Measurements from ENCODE around the gene CDC42EP4. TPM values are rescaled to one million over a fixed set of nuclear protein-coding genes. Genes with fewer than 3 reads are reported as not detected.

Gene CDC42EP4
- total RNA-seq, 1 experiment from 2014 or later = 11.0 TPM

DNA sequence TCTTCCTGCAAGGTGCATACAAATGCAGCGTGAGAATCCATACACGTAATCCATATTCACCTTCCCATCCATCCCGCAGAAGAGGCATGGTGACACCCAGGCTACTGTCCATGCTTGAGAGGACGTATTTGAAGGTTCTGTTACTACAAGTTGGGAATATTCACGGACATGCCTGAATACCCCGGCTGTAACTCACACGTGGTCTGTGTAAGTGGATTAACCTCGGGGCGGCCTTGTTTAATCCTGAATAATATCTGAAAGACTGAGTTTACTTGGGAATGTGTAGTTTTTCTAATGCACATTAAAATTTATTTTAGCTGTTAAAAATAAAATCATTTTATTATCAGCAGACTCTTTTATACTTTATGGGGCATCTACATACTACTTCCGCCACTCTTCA is 63.3 kb downstream of the CDC42EP4 start:
- no peaks in the 10 kb centered on the region for H3K4me1 Mint-ChIP-seq (ENCODE audit: insufficient read depth, unreplicated experiment)
- BruUV-seq (replicated peaks) = no TSS peak
- H3K27me3 Mint-ChIP-seq (ENCODE audit: insufficient read depth, unreplicated experiment) = no peaks in the 10 kb centered on the region
- no peak overlapping the region for H3K4me3 Mint-ChIP-seq (ENCODE audit: unreplicated experiment)
- no peak overlapping the region for H3K27ac Mint-ChIP-seq (ENCODE audit: low read depth, unreplicated experiment)
- POLR2A ChIA-PET = interaction anchor here (1.5 to 3.3 kb wide), 2 partner anchors 16 to 52 kb away, joined by 3 to 18 read pairs; a partner anchor contains a TSS
- H3K9me3 Mint-ChIP-seq (ENCODE audit: unreplicated experiment) = no peaks in the 10 kb centered on the region
- DNase-seq (ENCODE audit: unreplicated experiment) = no peak
- intact Hi-C loops (cut with micrococcal nuclease) = no loop called here
- TF ChIP-seq, protein P1, sequence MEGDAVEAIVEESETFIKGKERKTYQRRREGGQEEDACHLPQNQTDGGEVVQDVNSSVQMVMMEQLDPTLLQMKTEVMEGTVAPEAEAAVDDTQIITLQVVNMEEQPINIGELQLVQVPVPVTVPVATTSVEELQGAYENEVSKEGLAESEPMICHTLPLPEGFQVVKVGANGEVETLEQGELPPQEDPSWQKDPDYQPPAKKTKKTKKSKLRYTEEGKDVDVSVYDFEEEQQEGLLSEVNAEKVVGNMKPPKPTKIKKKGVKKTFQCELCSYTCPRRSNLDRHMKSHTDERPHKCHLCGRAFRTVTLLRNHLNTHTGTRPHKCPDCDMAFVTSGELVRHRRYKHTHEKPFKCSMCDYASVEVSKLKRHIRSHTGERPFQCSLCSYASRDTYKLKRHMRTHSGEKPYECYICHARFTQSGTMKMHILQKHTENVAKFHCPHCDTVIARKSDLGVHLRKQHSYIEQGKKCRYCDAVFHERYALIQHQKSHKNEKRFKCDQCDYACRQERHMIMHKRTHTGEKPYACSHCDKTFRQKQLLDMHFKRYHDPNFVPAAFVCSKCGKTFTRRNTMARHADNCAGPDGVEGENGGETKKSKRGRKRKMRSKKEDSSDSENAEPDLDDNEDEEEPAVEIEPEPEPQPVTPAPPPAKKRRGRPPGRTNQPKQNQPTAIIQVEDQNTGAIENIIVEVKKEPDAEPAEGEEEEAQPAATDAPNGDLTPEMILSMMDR (IDR thresholded peaks at IDR 0.05; ENCODE audit: unreplicated experiment) = no peak
- CTCF ChIA-PET = interaction anchor here (0.7 to 14.6 kb wide), 5 partner anchors 52 to 687 kb away, joined by 4 to 301 read pairs (median 4); no protein-coding TSS in a partner anchor
- H3K36me3 Mint-ChIP-seq (ENCODE audit: insufficient read depth, unreplicated experiment) = peaks cover 28% of the 10 kb centered on the region

DNA sequence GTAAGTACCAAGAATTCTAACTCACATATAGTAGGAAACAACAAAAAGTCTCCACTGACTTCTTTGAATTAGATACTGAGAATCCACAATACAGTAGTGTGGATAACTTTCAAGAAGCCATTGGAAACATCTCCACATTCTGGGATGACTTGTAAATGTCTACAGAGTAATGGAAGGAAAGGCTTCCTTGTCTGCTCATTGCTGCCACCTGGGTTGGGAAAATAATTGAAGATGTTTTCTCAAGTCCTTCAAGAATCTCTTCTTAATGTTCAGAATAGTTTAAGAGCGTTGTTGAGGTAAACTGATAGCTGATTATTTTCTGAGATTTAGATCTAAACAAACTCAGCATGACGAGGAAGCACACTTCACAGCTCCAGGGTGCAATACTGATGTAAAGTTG is 64.1 kb downstream of the CDC42EP4 start:
- H3K36me3 Mint-ChIP-seq (ENCODE audit: insufficient read depth, unreplicated experiment) = peaks cover 36% of the 10 kb centered on the region
- TF ChIP-seq, protein P1 (IDR thresholded peaks at IDR 0.05; ENCODE audit: unreplicated experiment) = no peak
- H3K4me3 Mint-ChIP-seq (ENCODE audit: unreplicated experiment) = no peak overlapping the region
- no peaks in the 10 kb centered on the region for H3K9me3 Mint-ChIP-seq (ENCODE audit: unreplicated experiment)
- ChIA-PET CTCF (interaction anchor here (1.0 to 14.6 kb wide), 5 partner anchors 8 to 520 kb away, joined by 4 to 301 read pairs (median 7); no protein-coding TSS in a partner anchor), POLR2A (interaction anchor here (1.5 to 3.3 kb wide), 3 partner anchors 16 to 122 kb away, joined by 3 to 18 read pairs (median 3); a partner anchor contains a TSS)
- no peak for DNase-seq (ENCODE audit: unreplicated experiment)
- BruUV-seq (replicated peaks) = no TSS peak
- H3K4me1 Mint-ChIP-seq (ENCODE audit: insufficient read depth, unreplicated experiment) = no peaks in the 10 kb centered on the region
- intact Hi-C loops (cut with micrococcal nuclease) = loop anchor here (2.0 kb wide), 1 partner anchor 57 kb away; no protein-coding TSS in a partner anchor
- no peak overlapping the region for H3K27ac Mint-ChIP-seq (ENCODE audit: low read depth, unreplicated experiment)
- H3K27me3 Mint-ChIP-seq (ENCODE audit: insufficient read depth, unreplicated experiment) = no peaks in the 10 kb centered on the region

DNA sequence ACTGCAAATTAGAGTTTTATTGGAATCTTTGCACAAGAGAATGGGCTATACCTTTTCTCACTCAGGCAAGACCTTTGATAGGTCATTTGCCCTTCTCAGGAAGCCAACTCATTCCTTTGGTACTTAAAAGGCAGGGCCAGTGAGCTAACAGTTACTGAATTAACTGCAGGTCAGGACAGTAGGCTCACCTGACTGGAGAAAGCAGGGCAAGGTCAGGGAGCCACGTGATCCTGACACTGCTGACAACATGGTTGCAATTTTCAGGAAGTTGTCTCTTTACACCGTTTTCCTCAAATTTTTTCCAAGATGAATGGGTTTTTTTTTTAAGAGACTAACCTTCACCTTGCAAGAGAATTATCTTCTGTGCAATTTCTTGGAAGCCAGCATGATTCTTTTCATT is 71.2 kb downstream of the CDC42EP4 start:
- no peak overlapping the region for H3K27ac Mint-ChIP-seq (ENCODE audit: low read depth, unreplicated experiment)
- intact Hi-C loops (cut with micrococcal nuclease) = no loop called here
- no peak overlapping the region for H3K4me3 Mint-ChIP-seq (ENCODE audit: unreplicated experiment)
- peaks cover 65% of the 10 kb centered on the region for H3K36me3 Mint-ChIP-seq (ENCODE audit: insufficient read depth, unreplicated experiment)
- no peaks in the 10 kb centered on the region for H3K27me3 Mint-ChIP-seq (ENCODE audit: insufficient read depth, unreplicated experiment)
- no peaks in the 10 kb centered on the region for H3K9me3 Mint-ChIP-seq (ENCODE audit: unreplicated experiment)
- CTCF ChIA-PET = interaction anchor here (0.6 to 1.1 kb wide), 2 partner anchors 51 to 1112 kb away, joined by 3 read pairs; no protein-coding TSS in a partner anchor
- H3K4me1 Mint-ChIP-seq (ENCODE audit: insufficient read depth, unreplicated experiment) = peaks cover 13% of the 10 kb centered on the region
- POLR2A ChIA-PET = no interaction called here
- TF ChIP-seq, protein P1 (IDR thresholded peaks at IDR 0.05; ENCODE audit: unreplicated experiment) = no peak
- no peak for DNase-seq (ENCODE audit: unreplicated experiment)
- BruUV-seq (replicated peaks) = no TSS peak

DNA sequence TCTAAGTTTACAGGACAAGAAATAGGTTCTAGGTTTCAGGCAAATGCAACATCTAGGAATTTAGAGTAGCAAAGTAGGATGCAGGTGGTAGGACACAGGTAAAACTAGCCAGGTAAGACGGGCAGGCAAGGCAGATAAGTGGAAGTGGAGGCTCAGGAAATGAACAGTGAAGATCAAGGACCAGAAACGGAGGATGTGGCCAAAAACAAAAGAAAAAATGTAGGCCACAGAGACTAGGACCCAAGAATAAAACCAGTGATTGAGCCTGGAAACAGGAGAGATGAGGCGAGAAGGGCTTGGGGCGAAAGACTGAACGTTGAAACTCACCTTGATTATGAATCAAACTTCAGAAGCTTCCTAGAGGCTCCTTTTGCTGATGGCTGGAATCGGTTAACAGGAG is 74.1 kb downstream of the CDC42EP4 start:
- TF ChIP-seq, protein P1 (IDR thresholded peaks at IDR 0.05; ENCODE audit: unreplicated experiment) = no peak
- BruUV-seq (replicated peaks) = no TSS peak
- Mint-ChIP-seq H3K9me3 (ENCODE audit: unreplicated experiment) (no peaks in the 10 kb centered on the region), H3K27ac (ENCODE audit: low read depth, unreplicated experiment) (no peak overlapping the region), H3K4me3 (ENCODE audit: unreplicated experiment) (no peak overlapping the region), H3K36me3 (ENCODE audit: insufficient read depth, unreplicated experiment) (peaks cover 42% of the 10 kb centered on the region), H3K4me1 (ENCODE audit: insufficient read depth, unreplicated experiment) (peaks cover 21% of the 10 kb centered on the region), H3K27me3 (ENCODE audit: insufficient read depth, unreplicated experiment) (no peaks in the 10 kb centered on the region)
- ChIA-PET POLR2A (no interaction called here), CTCF (interaction anchor here (0.6 to 2.0 kb wide), 6 partner anchors 18 to 512 kb away, joined by 3 to 10 read pairs (median 3); no protein-coding TSS in a partner anchor)
- intact Hi-C loops (cut with micrococcal nuclease) = no loop called here
- no peak for DNase-seq (ENCODE audit: unreplicated experiment)

All from MCF 10A (cell line).